Thymus (tissue), 14 donors: ENCODE data around the gene PELO. TPM values are rescaled to one million over a fixed set of nuclear protein-coding genes. Genes with fewer than 3 reads are reported as not detected.
A peak's percentile ranks its signal among the peaks of the same experiment; 100 is the strongest.
"Not testable (repeated sequence)": the region's sequence is repeated elsewhere in the genome, so short reads cannot be mapped to it uniquely, and the experiment has no call there.

Experiments
- DNase-seq, 9 donors: peaks; one replicate each; pipeline ENCODE4 v3.0.0-alpha.2; 2013; ENCODE audit warnings: low spot score in 9 of 9, low read depth in 6 of 9, missing footprints in 1 of 9
- H3K27ac ChIP-seq, 2 donors: one replicate each; pipeline ENCODE4 v1.5.1; 2013; ENCODE audit warnings: control low read depth in 1 of 2, low read depth in 1 of 2, low read length in 1 of 2, mild to moderate bottlenecking in 1 of 2, moderate library complexity in 1 of 2
- H3K27me3 ChIP-seq, 2 donors: one replicate each; pipeline ENCODE4 v1.5.1; 2013; ENCODE audit warnings: low read length in 1 of 2; ENCODE audit not compliant: control insufficient read depth in 2 of 2, insufficient read depth in 1 of 2
- H3K36me3 ChIP-seq, 2 donors: one replicate each; pipeline ENCODE4 v1.5.1; 2013; ENCODE audit warnings: low read length in 1 of 2, mild to moderate bottlenecking in 1 of 2, moderate library complexity in 1 of 2; ENCODE audit not compliant: control insufficient read depth in 2 of 2, insufficient read depth in 2 of 2
- H3K4me1 ChIP-seq, 2 donors: one replicate each; pipeline ENCODE4 v1.5.1; 2013; ENCODE audit warnings: low read length in 2 of 2; ENCODE audit not compliant: control insufficient read depth in 2 of 2, insufficient read depth in 2 of 2
- H3K4me3 ChIP-seq, 2 donors: one replicate each; pipeline ENCODE4 v1.5.1; 2013; ENCODE audit warnings: low read length in 2 of 2, control low read depth in 1 of 2, mild to moderate bottlenecking in 1 of 2
- H3K9me3 ChIP-seq, 2 donors: one replicate each; pipeline ENCODE4 v1.5.1; 2013; ENCODE audit warnings: low read length in 1 of 2, mild to moderate bottlenecking in 1 of 2; ENCODE audit not compliant: control insufficient read depth in 2 of 2, insufficient read depth in 1 of 2
- WGBS: extraction: QIAGEN DNeasy Blood & Tissue Kit; methylation state at CpG from one replicate; pipeline ENCODE4 v1.1.7; 2013; 5-methylcytosine and 5-hydroxymethylcytosine counted together
- long read RNA-seq, 10 donors: transcript quantifications; one replicate each; lab custom pipeline, GENCODE V29; 2026
- polyA plus RNA-seq: library from polyadenylated mRNA; stranded (reverse); fragments of 200-250 nt; gene quantifications from one replicate; pipeline ENCODE4 v1.2.3, GENCODE V29; 2013
- total RNA-seq: library from RNA; stranded (reverse); fragments of 120-200 nt; gene quantifications from one replicate; pipeline ENCODE4 v1.2.4, GENCODE V29; 2013
- donor health status: healthy.

The PELO gene
- total RNA-seq (11.8 TPM), polyA plus RNA-seq (6.0 TPM)
- long read RNA-seq, donor 1 = 0 reads
- long read RNA-seq, donor 2 = 0 reads
- long read RNA-seq, donor 3, full-length matches to known transcripts = 2 of 17 reads
- long read RNA-seq, donor 3, partial matches to known transcripts = 15 of 17 reads
- long read RNA-seq, donor 3, other reads (novel, unspliced or antisense) = 0 of 17 reads
- long read RNA-seq, donor 4, partial matches to known transcripts = 9 of 10 reads
- long read RNA-seq, donor 4, other reads (novel, unspliced or antisense) = 0 of 10 reads
- long read RNA-seq, donor 5, partial matches to known transcripts = 40 of 41 reads
- long read RNA-seq, donor 5, other reads (novel, unspliced or antisense) = 0 of 41 reads
- long read RNA-seq, donor 6, partial matches to known transcripts = 10 of 10 reads
- long read RNA-seq, donor 6, other reads (novel, unspliced or antisense) = 0 of 10 reads
- long read RNA-seq, donor 7, full-length matches to known transcripts = 2 of 17 reads
- long read RNA-seq, donor 7, partial matches to known transcripts = 15 of 17 reads
- long read RNA-seq, donor 7, other reads (novel, unspliced or antisense) = 0 of 17 reads
- long read RNA-seq, donor 8 = 0 reads
- long read RNA-seq, donor 9, partial matches to known transcripts = 5 of 5 reads
- long read RNA-seq, donor 9, other reads (novel, unspliced or antisense) = 0 of 5 reads
- long read RNA-seq, donor 10, partial matches to known transcripts = 8 of 8 reads
- long read RNA-seq, donor 10, other reads (novel, unspliced or antisense) = 0 of 8 reads

DNA sequence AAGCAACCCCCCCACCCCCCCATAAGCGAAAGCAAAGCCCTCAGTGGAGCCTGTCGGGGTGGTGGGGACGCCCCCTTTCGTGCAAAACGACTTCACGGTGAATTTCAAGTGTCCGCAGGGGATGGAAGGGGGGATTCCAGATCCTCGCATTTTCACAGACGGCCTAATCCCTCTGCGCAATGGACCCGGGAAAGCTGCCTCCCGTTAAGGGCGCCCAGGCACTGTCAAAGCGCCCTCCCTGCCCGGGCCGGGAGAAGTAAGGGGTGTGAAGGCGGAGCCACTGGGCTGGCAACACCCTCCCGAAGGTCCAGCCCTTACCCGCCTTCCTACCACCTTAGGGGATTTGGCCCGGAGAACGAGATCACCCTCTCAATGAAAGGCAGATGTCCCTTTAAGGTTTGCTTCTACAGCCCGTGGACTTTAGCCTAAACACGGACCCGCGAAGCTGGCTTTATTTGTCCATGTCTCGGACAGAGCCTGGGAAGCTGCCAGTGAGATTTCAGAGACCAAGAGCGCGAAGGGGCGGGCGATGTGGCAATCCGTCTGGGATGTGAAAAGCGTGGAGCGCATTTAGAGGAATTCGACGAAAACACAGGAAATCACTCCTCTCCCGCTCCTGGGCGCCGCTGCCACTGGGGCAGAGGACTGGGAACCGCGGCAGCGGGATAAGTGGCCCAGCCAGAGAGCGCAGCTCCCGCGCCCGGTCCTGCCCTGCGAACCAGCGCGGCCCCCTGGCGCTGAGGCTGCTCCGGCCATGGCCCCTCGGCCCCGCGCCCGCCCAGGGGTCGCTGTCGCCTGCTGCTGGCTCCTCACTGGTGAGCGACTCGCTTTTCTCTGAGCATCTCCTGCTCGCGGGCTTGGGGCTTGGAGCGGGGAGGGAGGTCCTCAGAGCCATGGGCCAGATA is at the start of gene PELO, which contains the start of gene ITGA1:
Gene PELO (plus strand): TSS at position 317 of the 905 bp plus-strand sequence. CDS start 12,479 bp downstream, outside the sequence.
Gene ITGA1 (plus strand): TSS at position 317 of the 905 bp plus-strand sequence. CDS start 438 bp downstream, at position 755.
- DNase-seq = peak in 6 of 9 donors; percentile 18 to 62 (median 28)
- Histone ChIP-seq H3K27me3 (peaks cover 0 to 9% of the 10 kb centered on the region in 2 donors), H3K4me3 (peak within 1 kb of the TSS; percentile 56 to 69), H3K36me3 (no peaks in the 10 kb centered on the region), H3K9me3 (no peaks in the 10 kb centered on the region), H3K27ac (peak within 1 kb of the TSS; percentile 11 to 53), H3K4me1 (peaks cover 4 to 18% of the 10 kb centered on the region in 2 donors)
- WGBS = 1% methylated on average over 61 of the region's 61 CpGs

DNA sequence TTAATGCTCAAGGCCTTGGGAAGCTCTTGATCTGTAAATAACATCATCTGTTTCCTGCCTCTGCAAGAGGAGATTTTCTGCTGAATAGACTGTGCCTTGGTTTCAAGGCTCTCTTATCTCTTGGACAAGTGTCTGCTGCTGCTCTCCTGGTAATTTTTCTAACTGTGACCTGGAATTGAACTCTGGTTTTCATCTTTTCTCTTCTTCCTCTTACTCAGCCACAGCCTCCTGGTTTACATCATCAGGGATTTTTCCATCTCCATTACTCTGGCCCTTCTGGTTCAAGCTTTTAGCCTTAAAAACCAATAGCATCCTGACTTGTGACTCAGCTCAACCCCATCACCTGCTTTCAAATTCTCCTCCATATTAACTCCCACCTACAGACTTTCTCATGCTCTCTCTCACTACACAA is 49.6 kb upstream of the PELO start:
- H3K9me3 ChIP-seq = no peaks in the 10 kb centered on the region
- H3K27ac ChIP-seq = peak overlapping the region in 1 of 2 donors; percentile 48
- H3K36me3 ChIP-seq = no peaks in the 10 kb centered on the region
- no peaks in the 10 kb centered on the region for H3K27me3 ChIP-seq
- H3K4me3 ChIP-seq = no peak overlapping the region
- peak in 1 of 9 donors; percentile 39 for DNase-seq
- peaks cover 4 to 8% of the 10 kb centered on the region in 2 donors for H3K4me1 ChIP-seq

DNA sequence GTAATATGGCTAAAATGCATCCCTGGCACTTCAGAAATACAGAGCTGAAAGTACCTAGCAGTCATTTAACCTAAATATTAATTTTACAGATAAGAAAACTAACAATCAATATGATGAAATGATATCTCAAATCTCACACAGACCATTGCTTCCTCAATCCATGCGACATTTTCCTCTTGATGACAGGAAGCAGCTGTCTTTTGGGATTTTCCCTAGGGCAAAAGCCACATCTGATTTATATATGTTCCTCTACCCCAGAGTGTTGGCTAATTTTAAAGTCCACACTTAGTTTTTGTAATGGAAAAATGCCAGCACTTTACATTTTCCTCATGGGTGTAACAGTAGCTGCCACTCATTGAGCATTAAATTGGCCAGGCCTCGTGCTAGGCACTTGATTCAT is 47.7 kb upstream of the PELO start:
- no peaks in the 10 kb centered on the region for H3K36me3 ChIP-seq
- DNase-seq = no peak
- H3K4me3 ChIP-seq = no peak overlapping the region
- H3K4me1 ChIP-seq = peaks cover 4 to 14% of the 10 kb centered on the region in 2 donors
- no peak overlapping the region for H3K27ac ChIP-seq
- H3K27me3 ChIP-seq = no peaks in the 10 kb centered on the region
- no peaks in the 10 kb centered on the region for H3K9me3 ChIP-seq
- 95% methylated on average over 2 of the region's 2 CpGs for WGBS

- H3K4me1 ChIP-seq = peaks cover 3 to 11% of the 10 kb centered on the region in 2 donors
- H3K36me3 ChIP-seq = no peaks in the 10 kb centered on the region
- H3K4me3 ChIP-seq = no peak overlapping the region
- no peaks in the 10 kb centered on the region for H3K9me3 ChIP-seq
- 76% methylated on average over 2 of the region's 2 CpGs for WGBS
- H3K27me3 ChIP-seq = no peaks in the 10 kb centered on the region
- DNase-seq = no peak
- no peak overlapping the region for H3K27ac ChIP-seq
Measured at GRCh38 chr5:52743012-52743411, 44.7 kb upstream of the PELO start.

GRCh38 chr5:52743529-52743928 is 44.2 kb upstream of the PELO start:
- H3K4me3 ChIP-seq = no peak overlapping the region
- H3K36me3 ChIP-seq = no peaks in the 10 kb centered on the region
- 90% methylated on average over 3 of the region's 3 CpGs for whole genome bisulfite sequencing
- H3K27me3 ChIP-seq = no peaks in the 10 kb centered on the region
- DNase-seq = no peak
- peaks cover 0 to 8% of the 10 kb centered on the region in 2 donors for H3K4me1 ChIP-seq
- no peaks in the 10 kb centered on the region for H3K9me3 ChIP-seq
- H3K27ac ChIP-seq = peak overlapping the region in 1 of 2 donors; percentile 65

GRCh38 chr5:52743970-52744369 is 43.7 kb upstream of the PELO start:
- H3K4me1 ChIP-seq = peaks cover 0 to 8% of the 10 kb centered on the region in 2 donors
- H3K4me3 ChIP-seq = no peak overlapping the region
- peak overlapping the region in 1 of 2 donors; percentile 74 for H3K27ac ChIP-seq
- H3K9me3 ChIP-seq = no peaks in the 10 kb centered on the region
- H3K27me3 ChIP-seq = no peaks in the 10 kb centered on the region
- no peaks in the 10 kb centered on the region for H3K36me3 ChIP-seq
- 4% methylated on average over 1 of the region's 1 CpG for WGBS
- peak in 7 of 9 donors; percentile 19 to 79 (median 51) for DNase-seq

- not testable (repeated sequence) for H3K9me3 ChIP-seq, H3K36me3 ChIP-seq, H3K27me3 ChIP-seq, H3K4me1 ChIP-seq, H3K4me3 ChIP-seq, DNase-seq, H3K27ac ChIP-seq
- WGBS = 85% methylated on average over 2 of the region's 2 CpGs
Measured at GRCh38 chr5:52744867-52745458, 42.8 kb upstream of the PELO start.

DNA sequence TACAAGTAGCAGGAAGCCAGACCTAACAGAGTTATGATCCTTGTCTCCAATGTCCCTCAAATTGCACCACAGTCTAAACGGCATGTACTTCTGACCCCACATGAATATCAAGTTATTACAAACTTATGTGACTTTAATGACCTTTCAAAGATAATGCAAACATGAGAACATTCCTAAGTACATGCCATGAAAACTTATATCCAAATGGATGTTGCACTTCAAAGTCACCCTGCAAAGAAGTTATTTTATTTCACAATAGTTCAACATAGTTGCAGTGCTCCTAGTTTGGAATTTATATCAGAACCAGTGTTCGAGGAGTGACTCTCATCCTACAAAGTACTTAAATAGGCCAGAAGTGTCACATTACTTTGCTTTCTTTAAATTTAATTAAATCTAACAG is 41.2 kb upstream of the PELO start:
- H3K36me3 ChIP-seq = no peaks in the 10 kb centered on the region
- 94% methylated on average over 2 of the region's 2 CpGs for WGBS
- H3K27ac ChIP-seq = no peak overlapping the region
- H3K9me3 ChIP-seq = no peaks in the 10 kb centered on the region
- peaks cover 0 to 8% of the 10 kb centered on the region in 2 donors for H3K4me1 ChIP-seq
- no peaks in the 10 kb centered on the region for H3K27me3 ChIP-seq
- no peak overlapping the region for H3K4me3 ChIP-seq
- DNase-seq = no peak
